ENCODE measurements around the gene EIF4G1.

Gene EIF4G1

GRCh38 chr3:184368116-184368515, 53.7 kb downstream of the EIF4G1 start:
- no peak for DNase-seq (ENCODE audit: low spot score)

GRCh38 chr3:184368586-184369183, 54.3 kb downstream of the EIF4G1 start:
- DNase-seq (ENCODE audit: low spot score): peak; percentile 32

GRCh38 chr3:184371570-184372018, 57.2 kb downstream of the EIF4G1 start:
- DNase-seq (ENCODE audit: low spot score): peak; percentile 91

- no peak for DNase-seq (ENCODE audit: low spot score)
These were observed 58.0 kb downstream of the EIF4G1 start for GRCh38 chr3:184372296-184372821.

- no peak for DNase-seq (ENCODE audit: low spot score)
These were observed 58.5 kb downstream of the EIF4G1 start for GRCh38 chr3:184372911-184373310.

- DNase-seq (ENCODE audit: low spot score): peak; percentile 53
These were observed 59.0 kb downstream of the EIF4G1 start for GRCh38 chr3:184373422-184373821.

GRCh38 chr3:184375747-184376461, 61.5 kb downstream of the EIF4G1 start:
- DNase-seq (ENCODE audit: low spot score): no peak

- DNase-seq (ENCODE audit: low spot score): no peak
These were observed 63.0 kb downstream of the EIF4G1 start for GRCh38 chr3:184377374-184377773.

- DNase-seq (ENCODE audit: low spot score): no peak
These were observed 63.6 kb downstream of the EIF4G1 start, which contains the start of gene THPO for GRCh38 chr3:184377882-184378445. TSS of gene THPO (minus strand) at chr3:184378207. CDS start at chr3:184376259, 1,948 bp downstream.

- DNase-seq (ENCODE audit: low spot score): peak; percentile 47
These were observed 64.4 kb downstream of the EIF4G1 start for GRCh38 chr3:184378651-184379357.

- DNase-seq (ENCODE audit: low spot score): no peak
These were observed 65.2 kb downstream of the EIF4G1 start, which contains the start of gene CHRD for GRCh38 chr3:184379358-184380184. TSS of gene CHRD (plus strand) at chr3:184380054. CDS start at chr3:184380319, 265 bp downstream.

- DNase-seq (ENCODE audit: low spot score): peak; percentile 82
These were observed 65.8 kb downstream of the EIF4G1 start for GRCh38 chr3:184380185-184380626.

GRCh38 chr3:184380627-184381260, 66.3 kb downstream of the EIF4G1 start:
- DNase-seq (ENCODE audit: low spot score): no peak

- peak; percentile 48 for DNase-seq (ENCODE audit: low spot score)
These were observed 67.1 kb downstream of the EIF4G1 start for GRCh38 chr3:184381261-184382224.

GRCh38 chr3:184382326-184383032, 68.1 kb downstream of the EIF4G1 start:
- DNase-seq (ENCODE audit: low spot score): no peak

- DNase-seq (ENCODE audit: low spot score): no peak
These were observed 68.8 kb downstream of the EIF4G1 start for GRCh38 chr3:184383033-184383740.

- no peak for DNase-seq (ENCODE audit: low spot score)
These were observed 69.9 kb downstream of the EIF4G1 start for GRCh38 chr3:184384342-184384741.

Measured in hepatic stellate cell (primary cell).